MM.1S (cell line): ENCODE measurements around the gene JPH4.

Experiments
- EZH2 ChIP-seq: fragments of 300-600 bp; sonication (generic); optimal IDR thresholded peaks from 2 replicates; pipeline ENCODE3; 2017; ENCODE audit warnings: low read depth, mild to moderate bottlenecking, antibody characterized with exemption, low read length, mixed read lengths
- EZH2phosphoT487 ChIP-seq: fragments of 300-600 bp; sonication (generic); IDR thresholded peaks from 2 replicates; pipeline ENCODE4 v1.6.1; 2018; ENCODE audit warnings: antibody characterized with exemption, low read length
- TF ChIP-seq, protein P1 (sequence below): fragments of 300-600 bp; sonication (generic); IDR thresholded peaks from 2 replicates; pipeline ENCODE4 v1.5.1; 2016; ENCODE audit warnings: antibody characterized with exemption, low read length, mixed read lengths

DNA sequence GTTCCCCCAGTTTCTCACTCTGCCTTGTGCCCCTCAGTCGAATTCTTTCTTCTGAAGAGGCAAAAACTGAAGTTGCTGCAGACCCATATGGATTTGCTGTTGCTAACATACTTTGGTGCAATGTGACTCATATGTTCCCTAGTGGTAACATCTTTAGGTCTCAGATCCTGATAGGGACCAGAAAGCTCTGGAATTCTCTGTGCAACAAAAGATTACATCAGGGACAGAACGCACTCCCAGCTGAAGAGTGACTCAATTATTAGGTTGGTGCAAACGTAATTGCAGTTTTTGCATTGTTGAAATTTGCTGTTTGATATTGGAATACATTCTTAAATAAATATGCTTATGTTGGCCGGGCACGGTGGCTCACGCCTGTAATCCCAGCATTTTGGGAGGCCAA is 49.4 kb upstream of the JPH4 start:
- TF ChIP-seq EZH2phosphoT487 (no peak), EZH2 (no peak)
- TF ChIP-seq, protein P1, sequence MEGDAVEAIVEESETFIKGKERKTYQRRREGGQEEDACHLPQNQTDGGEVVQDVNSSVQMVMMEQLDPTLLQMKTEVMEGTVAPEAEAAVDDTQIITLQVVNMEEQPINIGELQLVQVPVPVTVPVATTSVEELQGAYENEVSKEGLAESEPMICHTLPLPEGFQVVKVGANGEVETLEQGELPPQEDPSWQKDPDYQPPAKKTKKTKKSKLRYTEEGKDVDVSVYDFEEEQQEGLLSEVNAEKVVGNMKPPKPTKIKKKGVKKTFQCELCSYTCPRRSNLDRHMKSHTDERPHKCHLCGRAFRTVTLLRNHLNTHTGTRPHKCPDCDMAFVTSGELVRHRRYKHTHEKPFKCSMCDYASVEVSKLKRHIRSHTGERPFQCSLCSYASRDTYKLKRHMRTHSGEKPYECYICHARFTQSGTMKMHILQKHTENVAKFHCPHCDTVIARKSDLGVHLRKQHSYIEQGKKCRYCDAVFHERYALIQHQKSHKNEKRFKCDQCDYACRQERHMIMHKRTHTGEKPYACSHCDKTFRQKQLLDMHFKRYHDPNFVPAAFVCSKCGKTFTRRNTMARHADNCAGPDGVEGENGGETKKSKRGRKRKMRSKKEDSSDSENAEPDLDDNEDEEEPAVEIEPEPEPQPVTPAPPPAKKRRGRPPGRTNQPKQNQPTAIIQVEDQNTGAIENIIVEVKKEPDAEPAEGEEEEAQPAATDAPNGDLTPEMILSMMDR: no peak
